COLO829 (cell line): Measurements from ENCODE around the gene CAPN14.

ENCODE experiments used
- DNase-seq: peaks from one replicate; pipeline ENCODE4 v3.0.0; 2012; ENCODE audit warnings: low spot score

CAPN14 gene

GRCh38 chr2:31140151-31140550 lies 77.2 kb downstream of the CAPN14 start:
- no peak for DNase-seq

- no peak for DNase-seq
Observed at GRCh38 chr2:31139671-31140070, 77.6 kb downstream of the CAPN14 start.

DNA sequence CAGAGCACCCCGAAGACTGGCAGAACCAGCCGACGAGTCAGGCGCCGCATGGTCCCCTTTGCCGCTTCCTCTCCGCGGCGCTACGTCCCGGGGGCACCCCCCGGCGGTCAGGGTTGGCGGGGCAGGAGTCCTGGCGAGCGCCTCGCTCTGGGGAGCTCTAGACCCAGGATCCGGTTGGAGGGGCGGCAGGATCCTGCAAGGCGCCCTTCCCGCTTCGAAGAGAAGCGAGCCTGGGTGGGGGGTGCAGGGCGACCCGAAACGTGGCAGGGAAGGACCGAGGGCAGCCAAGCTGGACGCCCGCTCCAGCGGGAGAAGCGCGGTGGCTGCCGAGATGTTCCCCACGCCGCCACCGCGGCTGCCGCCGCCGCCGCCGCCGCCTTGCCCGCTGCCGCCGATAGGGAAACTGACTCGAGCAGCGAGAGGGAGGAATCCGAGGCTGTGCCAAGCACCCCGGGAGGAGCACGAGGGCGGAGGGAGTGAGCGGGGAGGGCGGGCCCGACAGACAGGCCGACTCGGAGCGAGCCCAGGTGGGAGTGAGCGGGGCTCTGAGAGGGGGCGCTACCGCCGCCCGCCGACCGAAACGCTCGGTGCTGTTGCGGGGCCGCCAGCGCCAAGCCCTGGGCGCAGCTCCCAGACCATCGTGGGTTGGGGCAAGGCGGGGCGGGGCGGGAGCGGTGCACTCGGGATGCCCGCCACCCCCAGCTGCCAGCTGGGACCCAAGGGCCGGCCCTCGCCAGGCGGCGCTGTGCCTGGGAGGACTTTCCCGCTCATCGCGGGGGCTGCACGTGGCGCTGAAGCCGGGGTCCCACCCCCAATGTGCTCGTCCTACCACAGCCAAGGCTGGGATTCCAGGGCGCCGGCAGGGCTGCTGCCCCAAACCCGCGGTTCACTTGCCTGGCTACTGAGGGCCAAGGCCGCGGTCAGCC lies 79.0 kb downstream of the CAPN14 start, which contains the start of gene GALNT14:
GALNT14 (minus strand) TSS at position 404 of the 926 bp plus-strand sequence; CDS start at position 50, 354 bp downstream.
- DNase-seq = no peak

DNA sequence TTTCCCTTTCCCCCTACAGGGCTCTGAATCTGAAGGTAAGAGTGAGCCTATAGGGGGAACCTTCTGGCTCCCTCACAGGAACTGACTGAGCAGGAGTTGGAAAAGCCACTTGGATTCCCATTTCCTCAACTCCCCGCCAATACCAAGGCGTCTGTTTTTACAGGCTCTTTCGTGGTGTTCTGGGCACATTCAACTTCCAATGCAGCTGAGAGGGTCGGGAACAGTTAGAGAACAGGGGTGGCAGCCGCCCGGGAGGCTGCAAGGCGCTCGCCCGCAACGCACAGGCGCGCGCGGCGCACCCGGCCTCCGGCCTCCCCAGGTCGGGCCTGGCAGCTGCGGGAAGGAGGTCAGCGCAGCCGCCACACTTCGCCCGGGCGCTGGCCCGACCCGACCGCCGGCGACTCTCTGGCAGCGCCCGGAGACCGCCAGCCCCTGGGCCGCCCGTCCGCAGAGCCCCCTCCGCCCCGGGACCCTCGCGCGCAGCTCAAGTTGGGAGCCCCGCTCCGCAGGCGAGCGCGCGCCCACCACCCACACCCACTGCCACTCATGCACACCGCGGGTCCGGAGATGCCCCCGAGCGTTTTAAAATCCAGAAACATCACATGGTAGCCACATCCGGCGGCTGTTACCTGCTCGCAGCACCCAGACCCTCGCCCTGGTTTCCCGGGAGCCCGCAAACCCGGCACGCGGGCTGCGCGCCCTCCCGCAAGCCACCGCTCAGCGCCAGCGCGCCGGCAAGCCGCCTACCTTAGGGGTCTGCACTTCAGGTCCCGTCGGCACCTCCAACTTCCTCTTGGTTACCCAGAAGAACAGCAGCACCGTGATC lies 79.9 kb downstream of the CAPN14 start:
- no peak for DNase-seq

DNA sequence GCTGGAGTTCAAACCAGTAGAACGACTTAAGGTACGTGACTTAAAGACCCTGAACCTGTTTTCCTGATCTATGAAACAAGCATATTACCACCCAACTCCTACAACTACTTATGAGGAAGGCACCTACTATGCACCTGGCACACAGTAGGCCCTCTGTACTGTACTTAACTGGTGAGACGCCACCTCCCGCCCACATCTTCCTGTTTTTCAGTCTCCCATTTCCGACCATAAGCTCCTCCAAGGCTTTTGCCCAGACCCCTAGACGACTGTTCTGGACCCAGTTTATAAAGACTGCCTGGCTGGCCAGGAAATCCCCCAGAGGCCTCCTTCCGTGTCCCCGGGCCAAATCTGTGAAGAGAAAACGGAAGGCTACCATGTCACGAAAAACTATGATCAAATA lies 80.6 kb downstream of the CAPN14 start:
- no peak for DNase-seq

DNA sequence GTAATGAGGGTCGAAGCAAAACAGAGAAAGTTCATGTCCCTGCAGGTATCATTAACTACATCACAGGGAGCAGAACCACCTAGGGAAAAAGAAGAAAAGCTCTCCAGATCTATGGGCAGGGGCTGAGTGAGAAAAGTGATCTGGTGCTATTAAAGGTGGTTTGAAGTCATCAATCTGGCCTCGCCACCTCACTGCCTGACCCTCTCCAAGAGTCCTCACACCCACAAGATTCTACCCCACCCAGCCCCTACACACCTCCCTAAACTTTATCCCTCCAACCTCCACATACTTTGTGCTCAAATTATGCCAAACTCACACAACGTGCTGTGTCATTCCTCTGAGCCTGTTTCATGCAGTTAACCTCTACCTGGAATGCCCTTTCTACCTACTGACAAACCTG lies 81.3 kb downstream of the CAPN14 start:
- no peak for DNase-seq

DNA sequence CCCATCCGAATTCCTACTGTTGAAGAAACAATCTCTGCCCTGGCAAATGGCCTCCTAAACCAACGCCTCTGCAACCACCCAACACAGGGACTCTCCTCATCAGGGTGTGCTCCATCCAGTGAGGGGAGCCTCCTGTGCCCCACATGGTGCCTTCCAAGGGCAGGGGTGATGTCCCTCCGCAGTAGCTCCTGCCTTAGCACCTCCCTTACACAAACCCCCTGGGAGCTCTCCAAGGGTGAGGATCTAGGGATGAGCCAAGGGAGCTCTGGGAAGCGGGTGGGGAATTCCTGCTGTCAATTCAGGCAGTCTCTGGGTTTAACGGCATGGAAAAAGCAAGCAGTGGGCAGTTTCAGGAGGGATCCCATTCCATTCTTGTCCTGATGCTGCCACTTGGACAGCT lies 82.8 kb downstream of the CAPN14 start:
- no peak for DNase-seq

DNA sequence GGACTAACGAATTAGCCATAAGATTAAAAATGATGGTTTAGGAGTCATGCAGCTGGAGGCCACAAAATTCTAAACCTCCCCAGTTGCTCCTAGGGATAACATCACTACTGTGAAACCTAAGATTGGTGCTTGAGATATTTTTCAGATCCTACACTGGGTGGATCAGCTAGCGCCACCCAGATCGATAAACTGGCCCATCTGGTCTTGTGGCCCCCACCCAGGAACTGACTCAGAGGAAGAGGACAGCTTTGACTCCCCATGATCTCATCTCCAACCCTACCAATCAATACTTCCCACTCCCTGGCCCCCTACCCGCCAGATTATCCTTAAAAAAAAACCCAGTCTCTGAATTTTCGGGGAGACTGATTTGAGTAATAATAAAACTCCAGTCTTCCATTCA lies 84.5 kb downstream of the CAPN14 start:
- no peak for DNase-seq

DNA sequence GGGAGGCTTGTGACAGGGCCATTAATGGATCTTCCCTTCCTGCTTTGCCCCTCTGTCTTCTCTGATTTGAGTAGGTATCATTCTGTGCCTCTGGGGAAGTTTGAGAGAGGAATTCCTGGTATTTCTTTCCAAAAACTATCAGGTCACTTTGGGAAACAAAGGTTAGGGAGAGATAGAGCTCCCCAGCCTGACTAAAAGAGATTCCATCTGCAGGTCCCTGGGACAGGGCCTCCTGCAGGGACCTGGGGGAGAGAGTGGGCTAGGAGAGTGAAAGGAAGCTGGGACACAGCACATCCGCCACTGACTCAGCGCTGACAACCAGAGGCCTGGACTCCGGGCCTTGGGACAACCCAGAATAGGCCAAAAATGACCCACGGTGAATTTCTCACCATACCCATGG lies 85.4 kb downstream of the CAPN14 start:
- no peak for DNase-seq

DNA sequence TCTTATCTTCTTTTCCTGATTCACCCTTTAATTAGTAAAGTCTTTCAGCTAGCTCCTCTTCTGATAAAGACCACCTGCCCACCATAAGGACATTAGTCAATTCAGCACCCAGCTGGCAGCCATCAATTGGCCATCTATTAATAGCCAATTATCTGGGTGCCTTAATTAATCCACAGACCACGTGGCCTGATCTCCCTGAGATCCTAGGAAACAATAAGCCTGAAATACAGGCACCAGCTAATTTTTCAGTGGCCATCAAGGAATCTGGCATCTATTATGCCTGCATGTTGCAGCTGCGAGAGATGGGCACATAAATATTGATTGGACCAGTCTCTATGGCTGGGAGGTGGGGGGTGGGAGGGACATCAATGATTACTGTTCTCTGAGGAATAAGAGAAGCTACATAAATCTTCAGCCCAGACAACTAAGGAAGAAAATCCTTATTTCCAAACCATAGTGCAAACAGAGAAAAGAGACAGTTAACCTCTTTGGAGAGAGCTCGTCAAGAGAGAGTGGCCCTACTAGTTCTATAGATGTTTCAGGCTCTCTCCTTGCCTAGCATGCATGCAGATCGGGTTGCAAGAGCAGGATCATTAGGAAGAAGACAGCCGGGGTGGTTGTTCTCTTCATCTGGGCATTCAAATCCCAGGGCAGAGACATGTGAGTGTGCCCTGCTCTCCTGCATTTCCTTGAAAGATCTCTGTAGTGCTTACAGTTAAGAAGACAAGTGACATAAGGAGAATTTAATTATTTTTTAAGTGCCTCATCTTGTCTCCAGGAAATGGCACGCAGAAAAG lies 87.7 kb downstream of the CAPN14 start:
- DNase-seq = no peak

DNA sequence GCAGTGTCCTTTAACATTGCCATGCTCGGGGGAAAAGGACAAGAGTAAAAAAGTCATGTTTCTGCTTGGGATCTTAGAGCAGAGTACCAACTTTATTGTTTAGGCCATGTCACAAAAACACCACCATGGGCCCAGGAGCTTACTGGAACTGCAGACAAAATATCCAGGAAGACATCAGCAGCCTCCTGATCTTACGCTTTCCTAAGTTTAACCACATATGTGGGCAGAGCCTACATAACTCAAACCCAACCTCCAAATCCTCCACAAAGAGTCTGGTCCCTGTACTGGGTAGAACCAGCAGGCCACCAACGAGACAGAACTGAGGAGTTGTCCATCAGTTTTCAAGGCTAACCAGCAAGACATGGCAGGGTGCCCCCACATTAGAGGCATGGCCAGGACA lies 89.4 kb downstream of the CAPN14 start:
- no peak for DNase-seq

- no peak for DNase-seq
Observed at GRCh38 chr2:31125918-31126695, 91.2 kb downstream of the CAPN14 start.

- DNase-seq = no peak
Observed at GRCh38 chr2:31124904-31125303, 92.4 kb downstream of the CAPN14 start.
